Erythroblast (primary cell): ENCODE results near the gene CDYL.
A peak's percentile ranks its signal among the peaks of the same experiment; 100 is the strongest.

Source experiments
- DNase-seq, 2 experiments: peaks; one replicate each; lab custom pipeline; 2025; lab: John Stamatoyannopoulos, UW
- GATA1 ChIP-seq: IDR thresholded peaks from 2 replicates; pipeline ENCODE4 v1.6.1; 2011; ENCODE audit warnings: low read depth, mild to moderate bottlenecking, control low read depth, low read length, moderate library complexity
- POLR2A ChIP-seq: IDR thresholded peaks from 2 replicates; pipeline ENCODE4 v1.6.1; 2011; ENCODE audit warnings: mild to moderate bottlenecking, low read length

Gene CDYL

GRCh38 chr6:4931530-4932227 is 155.5 kb downstream of the CDYL start:
- peak; percentile 69 to 84 for DNase-seq
- TF ChIP-seq POLR2A = no peak
- TF ChIP-seq GATA1 = no peak

- peak; percentile 50 to 69 for DNase-seq
- TF ChIP-seq GATA1 (no peak), POLR2A (no peak)
These were observed 156.2 kb downstream of the CDYL start for GRCh38 chr6:4932228-4932903.

- peak; percentile 18 to 51 for DNase-seq
- TF ChIP-seq GATA1 (no peak), POLR2A (no peak)
These were observed 159.3 kb downstream of the CDYL start for GRCh38 chr6:4935486-4935885.

- DNase-seq = peak in 1 of 2 experiments; percentile 51
- TF ChIP-seq POLR2A (no peak), GATA1 (no peak)
These were observed 159.9 kb downstream of the CDYL start for GRCh38 chr6:4935975-4936680.

GRCh38 chr6:4936681-4937041 is 160.5 kb downstream of the CDYL start:
- TF ChIP-seq GATA1 (peak; percentile 74), POLR2A (no peak)
- peak; percentile 86 to 90 for DNase-seq

GRCh38 chr6:4937414-4937813 is 161.2 kb downstream of the CDYL start:
- TF ChIP-seq GATA1 = no peak
- TF ChIP-seq POLR2A = no peak
- DNase-seq = no peak

GRCh38 chr6:4939241-4939640 is 163.0 kb downstream of the CDYL start:
- TF ChIP-seq POLR2A = no peak
- no peak for TF ChIP-seq GATA1
- no peak for DNase-seq

GRCh38 chr6:4940416-4940815 is 164.2 kb downstream of the CDYL start:
- no peak for DNase-seq
- no peak for TF ChIP-seq GATA1
- no peak for TF ChIP-seq POLR2A

- TF ChIP-seq POLR2A (no peak), GATA1 (no peak)
These were observed 165.8 kb downstream of the CDYL start for GRCh38 chr6:4941782-4942672.

GRCh38 chr6:4942673-4943009 is 166.4 kb downstream of the CDYL start:
- TF ChIP-seq GATA1 = no peak
- TF ChIP-seq POLR2A = no peak
- DNase-seq = no peak

More at GRCh38 chr6:4941782-4942672, 165.8 kb downstream of the CDYL start:
- peak; percentile 89 to 92 for DNase-seq

- DNase-seq = peak in 1 of 2 experiments; percentile 52
- no peak for TF ChIP-seq POLR2A
These were observed 167.5 kb downstream of the CDYL start for GRCh38 chr6:4943716-4944115.

- TF ChIP-seq POLR2A (no peak), GATA1 (no peak)
- DNase-seq = no peak
These were observed 168.1 kb downstream of the CDYL start for GRCh38 chr6:4944325-4944724.

- DNase-seq = no peak
- TF ChIP-seq GATA1 (no peak), POLR2A (no peak)
These were observed 170.3 kb downstream of the CDYL start for GRCh38 chr6:4946521-4946920.

GRCh38 chr6:4947716-4948115 is 171.5 kb downstream of the CDYL start:
- no peak for TF ChIP-seq GATA1
- TF ChIP-seq POLR2A = no peak
- no peak for DNase-seq
